Putamen (tissue), 1 donor: ENCODE results near the gene NTM.
"Not testable (repeated sequence)": the region's sequence is repeated elsewhere in the genome, so short reads cannot be mapped to it uniquely, and the experiment has no call there.

ENCODE experiments used
- DNase-seq: peaks from one replicate; pipeline ENCODE4 v3.0.0-alpha.2; 2016; ENCODE audit warnings: low spot score

The NTM gene

GRCh38 chr11:132047167-132047566 lies 676.8 kb downstream of the NTM start:
- no peak for DNase-seq

GRCh38 chr11:132048040-132048439 lies 677.6 kb downstream of the NTM start:
- no peak for DNase-seq

GRCh38 chr11:132049205-132049604 lies 678.8 kb downstream of the NTM start:
- DNase-seq: no peak

GRCh38 chr11:132050049-132050448 lies 679.6 kb downstream of the NTM start:
- DNase-seq: no peak

- DNase-seq: no peak
These were observed 680.3 kb downstream of the NTM start for GRCh38 chr11:132050577-132051165.

GRCh38 chr11:132051704-132052103 lies 681.3 kb downstream of the NTM start:
- DNase-seq: no peak

- DNase-seq: no peak
These were observed 681.9 kb downstream of the NTM start for GRCh38 chr11:132052342-132052741.

GRCh38 chr11:132052904-132053303 lies 682.5 kb downstream of the NTM start:
- DNase-seq: no peak

- no peak for DNase-seq
These were observed 684.4 kb downstream of the NTM start for GRCh38 chr11:132054822-132055221.

- no peak for DNase-seq
These were observed 684.9 kb downstream of the NTM start for GRCh38 chr11:132055296-132055695.

GRCh38 chr11:132056689-132057088 lies 686.3 kb downstream of the NTM start:
- DNase-seq: no peak

- no peak for DNase-seq
These were observed 686.9 kb downstream of the NTM start for GRCh38 chr11:132057266-132057665.

GRCh38 chr11:132058211-132058772 lies 687.9 kb downstream of the NTM start:
- DNase-seq: peak; percentile 74

- no peak for DNase-seq
These were observed 690.2 kb downstream of the NTM start for GRCh38 chr11:132060567-132060966.

- no peak for DNase-seq
These were observed 691.6 kb downstream of the NTM start for GRCh38 chr11:132062031-132062430.

- DNase-seq: no peak
These were observed 692.1 kb downstream of the NTM start for GRCh38 chr11:132062541-132062940.

GRCh38 chr11:132064987-132065620 lies 694.7 kb downstream of the NTM start:
- DNase-seq: no peak

- DNase-seq: no peak
These were observed 698.1 kb downstream of the NTM start for GRCh38 chr11:132068556-132068955.

GRCh38 chr11:132069593-132069992 lies 699.2 kb downstream of the NTM start:
- DNase-seq: not testable (repeated sequence)

GRCh38 chr11:132070907-132071306 lies 700.5 kb downstream of the NTM start:
- not testable (repeated sequence) for DNase-seq

GRCh38 chr11:132072044-132072857 lies 701.8 kb downstream of the NTM start:
- no peak for DNase-seq

- DNase-seq: no peak
These were observed 702.4 kb downstream of the NTM start for GRCh38 chr11:132072858-132073211.

GRCh38 chr11:132073787-132074186 lies 703.4 kb downstream of the NTM start:
- no peak for DNase-seq
